Right lobe of liver (tissue), 6 donors: ENCODE results near the gene RNF13. TPM values are rescaled to one million over a fixed set of nuclear protein-coding genes. Genes with fewer than 3 reads are reported as not detected.
"Not testable (repeated sequence)": the region's sequence is repeated elsewhere in the genome, so short reads cannot be mapped to it uniquely, and the experiment has no call there.

Source experiments
- ATAC-seq, 4 donors: fragments of 200-7000 bp; cut with Tn5 transposase; one replicate each; pipeline ENCODE4 v1.9.1; 2020; ENCODE audit warnings: mild to moderate bottlenecking in 4 of 4, moderate library complexity in 4 of 4
- DNase-seq, 3 donors: peaks; one replicate each; pipeline ENCODE4 v3.0.0-alpha.2; 2020
- H3K27ac ChIP-seq, 3 donors: fragments of 200-600 bp; one replicate each; pipeline ENCODE4 v1.8.0; 2022
- H3K27me3 ChIP-seq, 2 donors: fragments of 200-600 bp; one replicate each; pipeline ENCODE4 v1.8.0; 2022
- H3K36me3 ChIP-seq, 4 donors: fragments of 200-600 bp; sonication (generic) in 1 of 4; one replicate each; pipeline versions ENCODE4 v1.5.1 to v1.8.0; 2017 to 2022; ENCODE audit warnings: control low read depth in 1 of 4
- H3K4me1 ChIP-seq, 4 donors: fragments of 200-600 bp; sonication (generic) in 1 of 4; one replicate each; pipeline versions ENCODE4 v1.5.1 to v1.8.0; 2017 to 2022; ENCODE audit warnings: control low read depth in 1 of 4
- H3K4me3 ChIP-seq, 3 donors: fragments of 200-600 bp; one replicate each; pipeline ENCODE4 v1.8.0; 2022
- H3K9me3 ChIP-seq, 4 donors: fragments of 200-600 bp; sonication (generic) in 1 of 4; one replicate each; pipeline versions ENCODE4 v1.5.1 to v1.8.0; 2017 to 2022; ENCODE audit warnings: control low read depth in 1 of 4
- POLR2A ChIP-seq: fragments of 450-650 bp; IDR thresholded peaks from one replicate; pipeline ENCODE4 v1.6.1; 2017; ENCODE audit warnings: antibody characterized with exemption, mild to moderate bottlenecking
- WGBS: methylation state at CpG from one replicate; pipeline ENCODE4 v1.1.6; 2018; ENCODE audit warnings: low coverage, low lambda C conversion rate; ENCODE audit not compliant: insufficient coverage; ENCODE audit errors: missing lambda C conversion rate; 5-methylcytosine and 5-hydroxymethylcytosine counted together
- intact Hi-C, 2 donors: fragments of 100-400 bp; cut with DNase I; formaldehyde crosslinking; loops; one replicate each; pipeline versions ENCODE4 v1.11.2 to v1.14.1; 2022
- total RNA-seq, 6 experiments: library from RNA; depleted of rRNA in 2 of 6; stranded (reverse); fragments of >200 nt in 2 of 6; fragmentation: NEBNext Ultra II Directional in 3 of 6; extraction: Animal tissue kit (Norgen Biotek cat#: 25700) in 3 of 6; gene quantifications; one replicate each; pipeline versions ENCODE4 v1.1.0 to v1.2.4, GENCODE V29; 2016 to 2023
- TF ChIP-seq, protein P1 (sequence below), 4 donors: fragments of 200-600 bp in 3 of 4; fragments of 450-650 bp in 1 of 4; IDR thresholded peaks; one replicate each; pipeline versions ENCODE4 v1.5.1 to v1.8.0; 2016 to 2022; ENCODE audit warnings: antibody characterized with exemption in 4 of 4, mild to moderate bottlenecking in 2 of 4
- donor health status: DM: no; HTN: yes; CAD: no.
- donor health status: DM: no; HTN: no; CAD: no.
- donor health status: DM: no; HTN: no; CAD: no.
- donor health status: DM: no; HTN: yes; CAD: no.
- donor health status: DM: no; HTN: yes; CAD: no.

Gene RNF13
- total RNA-seq, 6 experiments from 2014 or later, result 45.0 to 55.6 (median 47.5) TPM

- no peak overlapping the region for H3K27ac ChIP-seq
- no peaks in the 10 kb centered on the region for H3K4me1 ChIP-seq
- DNase-seq (no peak), ATAC-seq (no peak)
- H3K4me3 ChIP-seq, result no peak overlapping the region
- H3K27me3 ChIP-seq, result no peaks in the 10 kb centered on the region
- WGBS, result 78% methylated on average over 1 of the region's 1 CpG
- intact Hi-C loops, result no loop called here
- TF ChIP-seq POLR2A, result no peak
- TF ChIP-seq, protein P1, sequence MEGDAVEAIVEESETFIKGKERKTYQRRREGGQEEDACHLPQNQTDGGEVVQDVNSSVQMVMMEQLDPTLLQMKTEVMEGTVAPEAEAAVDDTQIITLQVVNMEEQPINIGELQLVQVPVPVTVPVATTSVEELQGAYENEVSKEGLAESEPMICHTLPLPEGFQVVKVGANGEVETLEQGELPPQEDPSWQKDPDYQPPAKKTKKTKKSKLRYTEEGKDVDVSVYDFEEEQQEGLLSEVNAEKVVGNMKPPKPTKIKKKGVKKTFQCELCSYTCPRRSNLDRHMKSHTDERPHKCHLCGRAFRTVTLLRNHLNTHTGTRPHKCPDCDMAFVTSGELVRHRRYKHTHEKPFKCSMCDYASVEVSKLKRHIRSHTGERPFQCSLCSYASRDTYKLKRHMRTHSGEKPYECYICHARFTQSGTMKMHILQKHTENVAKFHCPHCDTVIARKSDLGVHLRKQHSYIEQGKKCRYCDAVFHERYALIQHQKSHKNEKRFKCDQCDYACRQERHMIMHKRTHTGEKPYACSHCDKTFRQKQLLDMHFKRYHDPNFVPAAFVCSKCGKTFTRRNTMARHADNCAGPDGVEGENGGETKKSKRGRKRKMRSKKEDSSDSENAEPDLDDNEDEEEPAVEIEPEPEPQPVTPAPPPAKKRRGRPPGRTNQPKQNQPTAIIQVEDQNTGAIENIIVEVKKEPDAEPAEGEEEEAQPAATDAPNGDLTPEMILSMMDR (IDR thresholded peaks at IDR 0.05), result no peak
- no peaks in the 10 kb centered on the region for H3K36me3 ChIP-seq
- H3K9me3 ChIP-seq, result peaks cover 0 to 3% (median under 1%) of the 10 kb centered on the region in 4 donors
Measured at GRCh38 chr3:149828390-149828789, 15.4 kb downstream of the RNF13 start.

DNA sequence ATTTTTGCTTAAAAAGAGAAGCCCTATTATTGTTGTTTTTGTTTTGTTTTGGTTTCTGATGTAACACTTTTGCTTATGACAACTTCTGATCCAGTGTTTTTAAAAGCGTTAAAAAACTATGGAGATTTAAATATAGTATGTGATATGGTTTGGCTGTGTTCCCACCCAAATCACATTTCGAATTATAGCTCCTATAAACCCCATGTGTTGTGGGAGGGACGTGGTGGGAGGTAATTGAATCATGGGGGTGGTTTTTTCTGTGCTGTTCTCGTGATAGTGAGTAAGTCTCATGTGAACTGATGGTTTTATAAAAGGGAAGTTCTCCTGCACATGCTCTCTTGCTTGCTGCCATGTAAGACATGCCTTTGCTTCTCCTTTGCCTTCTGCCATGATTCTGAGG lies 16.6 kb downstream of the RNF13 start:
- H3K27ac ChIP-seq, H3K9me3 ChIP-seq, intact Hi-C loops, DNase-seq, H3K4me3 ChIP-seq, H3K4me1 ChIP-seq, H3K36me3 ChIP-seq, H3K27me3 ChIP-seq, ATAC-seq: not testable (repeated sequence)
- 89% methylated on average over 4 of the region's 4 CpGs for WGBS

DNA sequence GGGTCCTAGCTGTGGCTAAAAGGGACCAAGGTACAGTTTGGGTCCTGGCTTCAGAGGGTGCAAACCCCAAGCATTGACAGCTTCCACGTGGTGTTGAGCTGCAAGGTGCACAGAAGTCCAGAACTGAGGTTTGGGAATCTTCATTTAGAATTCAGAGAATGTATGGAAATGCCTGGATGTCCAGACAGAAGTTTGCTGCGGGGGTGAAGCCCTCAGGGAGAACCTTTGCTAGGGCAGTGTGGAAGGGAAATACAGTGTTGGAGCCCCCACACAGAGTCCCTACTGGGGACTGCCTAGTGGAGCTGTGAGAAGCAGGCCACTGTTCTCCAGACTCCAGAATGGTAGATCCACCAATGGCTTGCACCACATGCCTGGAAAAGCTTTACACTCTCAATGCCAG lies 17.9 kb downstream of the RNF13 start:
- ATAC-seq (no peak), DNase-seq (no peak)
- H3K4me1 ChIP-seq, result no peaks in the 10 kb centered on the region
- H3K36me3 ChIP-seq, result no peaks in the 10 kb centered on the region
- intact Hi-C loops, result no loop called here
- no peaks in the 10 kb centered on the region for H3K27me3 ChIP-seq
- no peak overlapping the region for H3K4me3 ChIP-seq
- peaks cover 0 to 6% (median 2%) of the 10 kb centered on the region in 4 donors for H3K9me3 ChIP-seq
- 87% methylated on average over 2 of the region's 2 CpGs for WGBS
- no peak overlapping the region for H3K27ac ChIP-seq
- no peak for TF ChIP-seq POLR2A
- TF ChIP-seq, protein P1 (IDR thresholded peaks at IDR 0.05), result no peak

- TF ChIP-seq POLR2A, result no peak
- TF ChIP-seq, protein P1 (IDR thresholded peaks at IDR 0.05), result no peak
- WGBS, result 27% methylated on average over 3 of the region's 4 CpGs
- H3K9me3 ChIP-seq, result peaks cover 0 to 6% (median 2%) of the 10 kb centered on the region in 4 donors
- no peaks in the 10 kb centered on the region for H3K27me3 ChIP-seq
- no peaks in the 10 kb centered on the region for H3K4me1 ChIP-seq
- ATAC-seq (peak; percentile 57 to 91 (median 68)), DNase-seq (no peak)
- intact Hi-C loops, result no loop called here
- H3K4me3 ChIP-seq, result no peak overlapping the region
- H3K36me3 ChIP-seq, result no peaks in the 10 kb centered on the region
- H3K27ac ChIP-seq, result no peak overlapping the region
Measured at GRCh38 chr3:149831321-149831720, 18.3 kb downstream of the RNF13 start.

DNA sequence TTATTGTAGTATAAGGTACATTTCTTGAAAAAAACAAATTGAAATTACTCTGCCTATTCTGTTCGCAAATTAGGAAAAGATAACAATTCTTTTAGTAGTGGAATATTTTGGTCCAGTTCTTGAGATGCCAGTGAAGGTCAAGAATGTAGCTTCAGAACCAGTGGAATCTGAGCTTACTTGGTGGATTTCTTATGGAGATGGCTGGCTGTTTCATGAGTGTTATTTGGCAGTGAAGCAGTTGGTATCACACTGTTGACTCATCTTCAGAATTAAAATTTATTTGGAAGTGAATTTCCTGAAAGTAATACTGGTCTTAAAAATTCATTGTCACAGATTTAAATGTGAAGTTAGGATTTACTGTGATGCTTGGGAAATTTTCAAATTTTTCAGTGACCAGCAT lies 19.1 kb downstream of the RNF13 start:
- Histone ChIP-seq H3K4me1 (no peaks in the 10 kb centered on the region), H3K27me3 (no peaks in the 10 kb centered on the region), H3K9me3 (peaks cover 0 to 6% (median 2%) of the 10 kb centered on the region in 4 donors), H3K36me3 (no peaks in the 10 kb centered on the region), H3K4me3 (no peak overlapping the region), H3K27ac (no peak overlapping the region)
- no peak for ATAC-seq
- TF ChIP-seq, protein P1 (IDR thresholded peaks at IDR 0.05), result no peak
- no peak for TF ChIP-seq POLR2A
- DNase-seq, result no peak
- WGBS, result 92% methylated on average over 1 of the region's 1 CpG
- intact Hi-C loops, result no loop called here
